H9 (cell line): ENCODE measurements around the gene CREB5. TPM values are rescaled to one million over a fixed set of nuclear protein-coding genes. Genes with fewer than 3 reads are reported as not detected.

Experiments
- DNase-seq: peaks from one replicate; pipeline ENCODE4 v3.0.0-alpha.2; 2017
- H2AFZ ChIP-seq: one replicate; pipeline ENCODE4 v1.6.1; 2013; ENCODE audit warnings: mild to moderate bottlenecking, low read length, control low read depth, moderate library complexity
- H2AK5ac ChIP-seq: 2 replicates; pipeline ENCODE4 v1.6.1; 2013; ENCODE audit warnings: low read length, control low read depth, mixed read lengths; ENCODE audit not compliant: insufficient read length
- H2BK120ac ChIP-seq: one replicate; pipeline ENCODE4 v1.6.1; 2013; ENCODE audit warnings: low read depth, mild to moderate bottlenecking, low read length, control low read depth, inconsistent platforms; ENCODE audit not compliant: poor library complexity, severe bottlenecking
- H2BK12ac ChIP-seq: 2 replicates; pipeline ENCODE4 v1.6.1; 2013; ENCODE audit warnings: low read length, control low read depth, mixed read lengths, low read depth; ENCODE audit not compliant: insufficient read length
- H2BK15ac ChIP-seq: 2 replicates; pipeline ENCODE4 v1.6.1; 2013; ENCODE audit warnings: low read depth, low read length, control low read depth
- H2BK20ac ChIP-seq: one replicate; pipeline ENCODE4 v1.6.1; 2013; ENCODE audit warnings: low read depth, mild to moderate bottlenecking, low read length, control low read depth, inconsistent platforms; ENCODE audit not compliant: poor library complexity, severe bottlenecking
- H2BK5ac ChIP-seq: 2 replicates; pipeline ENCODE4 v1.6.1; 2013; ENCODE audit warnings: low read length, control low read depth, mixed read lengths; ENCODE audit not compliant: insufficient read length
- H3K14ac ChIP-seq: 2 replicates; pipeline ENCODE4 v1.6.1; 2013; ENCODE audit warnings: low read length, control low read depth; ENCODE audit not compliant: insufficient read depth
- H3K18ac ChIP-seq: 2 replicates; pipeline ENCODE4 v1.6.1; 2013; ENCODE audit warnings: low read depth, mild to moderate bottlenecking, mixed read lengths, low read length, control low read depth; ENCODE audit not compliant: insufficient read length
- H3K23ac ChIP-seq: 2 replicates; pipeline ENCODE4 v1.6.1; 2013; ENCODE audit warnings: low read length, control low read depth, mixed read lengths, low read depth; ENCODE audit not compliant: insufficient read length
- H3K23me2 ChIP-seq: 2 replicates; pipeline ENCODE4 v1.6.1; 2013; ENCODE audit warnings: low read depth, mild to moderate bottlenecking, mixed read lengths, low read length, control low read depth; ENCODE audit not compliant: insufficient read length, poor library complexity, severe bottlenecking
- H3K27ac ChIP-seq: 2 replicates; pipeline ENCODE4 v1.5.1; 2013; ENCODE audit warnings: low read length, control low read depth, mixed read lengths, low read depth; ENCODE audit not compliant: insufficient read length
- H3K27me3 ChIP-seq: 2 replicates; pipeline ENCODE4 v1.6.1; 2013; ENCODE audit warnings: low read length, control low read depth, inconsistent platforms; ENCODE audit not compliant: insufficient read depth
- H3K4ac ChIP-seq: 2 replicates; pipeline ENCODE4 v1.6.1; 2013; ENCODE audit warnings: low read depth, mild to moderate bottlenecking, control low read depth, inconsistent platforms, low read length, moderate library complexity
- H3K4me1 ChIP-seq: 2 replicates; pipeline ENCODE4 v1.6.1; 2013; ENCODE audit warnings: low read length, control low read depth, inconsistent platforms; ENCODE audit not compliant: insufficient read depth
- H3K4me2 ChIP-seq: 2 replicates; pipeline ENCODE4 v1.6.1; 2013; ENCODE audit warnings: low read length, control low read depth, mixed read lengths; ENCODE audit not compliant: insufficient read length, insufficient read depth
- H3K56ac ChIP-seq: 2 replicates; pipeline ENCODE4 v1.6.1; 2013; ENCODE audit warnings: low read depth, mild to moderate bottlenecking, mixed read lengths, low read length, control low read depth; ENCODE audit not compliant: insufficient read length
- H3K79me1 ChIP-seq: 2 replicates; pipeline ENCODE4 v1.6.1; 2013; ENCODE audit warnings: low read depth, mild to moderate bottlenecking, moderate library complexity, low read length, control low read depth, inconsistent platforms; ENCODE audit not compliant: insufficient read depth, poor library complexity, severe bottlenecking
- H3K79me2 ChIP-seq: 2 replicates; pipeline ENCODE4 v1.6.1; 2013; ENCODE audit warnings: low read length, control low read depth, inconsistent platforms; ENCODE audit not compliant: insufficient read depth
- H3K9ac ChIP-seq: 2 replicates; pipeline ENCODE4 v1.6.1; 2013; ENCODE audit warnings: low read length, control low read depth, mixed read lengths; ENCODE audit not compliant: insufficient read length; ENCODE audit errors: extremely low read depth
- H3K9me3 ChIP-seq: one replicate; pipeline ENCODE4 v1.6.1; 2013; ENCODE audit warnings: low read depth, low read length, inconsistent platforms; ENCODE audit not compliant: control insufficient read depth
- H3T11ph ChIP-seq: one replicate; pipeline ENCODE4 v1.6.1; 2013; ENCODE audit warnings: mild to moderate bottlenecking, low read length, control low read depth, inconsistent platforms
- H4K20me1 ChIP-seq: one replicate; pipeline ENCODE4 v1.6.1; 2013; ENCODE audit not compliant: control insufficient read depth, insufficient read length, insufficient read depth
- H4K5ac ChIP-seq: 2 replicates; pipeline ENCODE4 v1.6.1; 2013; ENCODE audit warnings: low read depth, mild to moderate bottlenecking, mixed read lengths, low read length, control low read depth; ENCODE audit not compliant: insufficient read length
- H4K8ac ChIP-seq: replicated peaks from 2 replicates; pipeline ENCODE4 v1.6.1; 2013; ENCODE audit warnings: low read length, control low read depth, mixed read lengths, low read depth; ENCODE audit not compliant: insufficient read length
- H4K91ac ChIP-seq: 2 replicates; pipeline ENCODE4 v1.6.1; 2013; ENCODE audit warnings: low read depth, mild to moderate bottlenecking, moderate library complexity, mixed read lengths, low read length, control low read depth; ENCODE audit not compliant: insufficient read length
- H3K27ac Mint-ChIP-seq, 3 experiments: 2 replicates in 2 of 3; 3 replicates in 1 of 3; pipeline ENCODE4 v1.8.0; 2020 to 2021; ENCODE audit warnings: mixed read lengths in 3 of 3, mild to moderate bottlenecking in 1 of 3, moderate library complexity in 1 of 3
- H3K27me3 Mint-ChIP-seq: 2 replicates; pipeline ENCODE4 v1.8.0; 2021; ENCODE audit warnings: low read depth, mild to moderate bottlenecking, moderate library complexity, mixed read lengths
- H3K36me3 Mint-ChIP-seq, 3 experiments: 2 replicates in 2 of 3; 3 replicates in 1 of 3; pipeline ENCODE4 v1.8.0; 2020 to 2021; ENCODE audit warnings: low read depth in 3 of 3, mixed read lengths in 3 of 3; ENCODE audit not compliant: insufficient read depth in 1 of 3
- H3K4me1 Mint-ChIP-seq, 2 experiments: 2 replicates each; pipeline ENCODE4 v1.8.0; 2020; ENCODE audit warnings: mixed read lengths in 2 of 2
- H3K4me3 Mint-ChIP-seq, 2 experiments: 2 replicates in 1 of 2; 3 replicates in 1 of 2; pipeline ENCODE4 v1.8.0; 2020 to 2021; ENCODE audit warnings: mild to moderate bottlenecking in 2 of 2, mixed read lengths in 2 of 2, moderate library complexity in 1 of 2
- H3K9me3 Mint-ChIP-seq, 2 experiments: 2 replicates in 1 of 2; 3 replicates in 1 of 2; pipeline ENCODE4 v1.8.0; 2020; ENCODE audit warnings: mild to moderate bottlenecking in 2 of 2, mixed read lengths in 2 of 2, moderate library complexity in 1 of 2
- CTCF ChIP-seq: fragments of 200-600 bp; sonication (generic); conservative IDR thresholded peaks from 3 replicates; pipeline ENCODE4 v1.8.0; 2021; ENCODE audit warnings: antibody characterized with exemption, mild to moderate bottlenecking
- WGBS: extraction: QIAGEN DNeasy Blood & Tissue Kit; methylation state at CpG from one replicate; pipeline ENCODE4 v1.1.7; 2013; ENCODE audit warnings: missing lambda C conversion rate, low lambda C conversion rate, mixed read lengths; ENCODE audit not compliant: insufficient read length; ENCODE audit errors: extremely low coverage; 5-methylcytosine and 5-hydroxymethylcytosine counted together
- total RNA-seq: library from RNA; stranded (reverse); gene quantifications from 2 replicates; pipeline ENCODE4 v1.2.1, GENCODE V29; 2021

Gene CREB5
- total RNA-seq, 1 experiment from 2014 or later: 4.0 TPM

- no peak overlapping the region for H3K27ac Mint-ChIP-seq
- H3K36me3 Mint-ChIP-seq: peaks cover 0 to 2% (median 0%) of the 10 kb centered on the region in 3 experiments; a peak in 1 of 7 replicates
- H3K4me2 ChIP-seq: no peak overlapping the region
- no peak overlapping the region for H2BK120ac ChIP-seq
- H4K5ac ChIP-seq: no peak overlapping the region
- peaks cover 12% of the 10 kb centered on the region in 2 experiments for H3K4me1 Mint-ChIP-seq
- no peak overlapping the region for H2BK5ac ChIP-seq
- no peak overlapping the region for H3K56ac ChIP-seq
- no peaks in the 10 kb centered on the region for H3K27me3 Mint-ChIP-seq
- no peaks in the 10 kb centered on the region for H3K79me2 ChIP-seq
- no peak for TF ChIP-seq CTCF
- H3K18ac ChIP-seq: no peak overlapping the region
- no peaks in the 10 kb centered on the region for H3K9me3 Mint-ChIP-seq
- no peak overlapping the region for H2BK20ac ChIP-seq
- no peak for DNase-seq
- no CpG with 5 or more reads among the region's 4 CpGs for WGBS
- H3K4me3 Mint-ChIP-seq: no peak overlapping the region
- no peak overlapping the region for H3K9ac ChIP-seq
- no peak overlapping the region for H4K8ac ChIP-seq
- no peaks in the 10 kb centered on the region for H3K23me2 ChIP-seq
- no peak overlapping the region for H3K4ac ChIP-seq
- H3K9me3 ChIP-seq: no peaks in the 10 kb centered on the region
- no peak overlapping the region for H3K14ac ChIP-seq
- H2AFZ ChIP-seq: no peak overlapping the region
- no peak overlapping the region for H2BK15ac ChIP-seq
- no peaks in the 10 kb centered on the region for H4K20me1 ChIP-seq
- no peak overlapping the region for H4K91ac ChIP-seq
- no peak overlapping the region for H3T11ph ChIP-seq
- no peak overlapping the region for H2BK12ac ChIP-seq
- no peaks in the 10 kb centered on the region for H3K79me1 ChIP-seq
- no peak overlapping the region for H3K23ac ChIP-seq
- H3K27me3 ChIP-seq: no peaks in the 10 kb centered on the region
- no peak overlapping the region for H2AK5ac ChIP-seq
- no peak overlapping the region for H3K27ac ChIP-seq
- H3K4me1 ChIP-seq: no peaks in the 10 kb centered on the region
Observed at GRCh38 chr7:28722684-28723083, 310.4 kb downstream of the CREB5 start.
